Ecto neural progenitor cell (in vitro differentiated cells): Measurements from ENCODE around the gene KRTAP5-11.
"Not testable (repeated sequence)": the region's sequence is repeated elsewhere in the genome, so short reads cannot be mapped to it uniquely, and the experiment has no call there.

Experiments used
- DNase-seq: peaks from one replicate; pipeline ENCODE4 v3.0.0-alpha.2; 2018; ENCODE audit warnings: low spot score

Gene KRTAP5-11, protein sequence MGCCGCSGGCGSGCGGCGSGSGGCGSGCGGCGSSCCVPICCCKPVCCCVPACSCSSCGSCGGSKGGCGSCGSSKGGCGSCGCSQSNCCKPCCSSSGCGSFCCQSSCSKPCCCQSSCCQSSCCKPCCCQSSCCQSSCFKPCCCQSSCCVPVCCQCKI

DNA sequence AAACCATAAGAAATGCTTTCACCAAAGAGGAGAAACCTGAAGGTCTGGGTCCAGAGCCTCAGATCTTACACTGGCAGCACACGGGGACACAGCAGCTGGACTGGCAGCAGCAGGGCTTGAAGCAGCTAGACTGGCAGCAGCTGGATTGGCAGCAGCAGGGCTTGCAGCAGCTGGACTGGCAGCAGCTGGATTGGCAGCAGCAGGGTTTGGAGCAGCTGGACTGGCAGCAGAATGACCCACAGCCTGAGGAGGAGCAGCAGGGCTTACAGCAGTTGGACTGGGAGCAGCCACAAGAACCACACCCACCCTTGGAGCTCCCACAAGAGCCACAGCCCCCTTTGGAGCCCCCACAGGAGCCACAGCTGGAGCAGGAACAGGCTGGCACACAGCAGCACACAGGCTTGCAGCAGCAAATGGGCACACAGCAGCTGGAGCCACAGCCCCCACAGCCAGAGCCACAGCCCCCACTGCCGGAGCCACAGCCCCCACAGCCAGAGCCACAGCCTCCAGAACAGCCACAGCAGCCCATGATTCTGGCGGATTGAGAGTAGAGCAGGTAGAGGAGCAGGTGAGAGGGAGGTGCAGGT, at the start of gene KRTAP5-11:
Gene KRTAP5-11, minus strand, starts transcription at position 567 of the 587 bp plus-strand sequence. Its CDS starts 38 bp downstream, at position 529.
- DNase-seq: no peak

DNA sequence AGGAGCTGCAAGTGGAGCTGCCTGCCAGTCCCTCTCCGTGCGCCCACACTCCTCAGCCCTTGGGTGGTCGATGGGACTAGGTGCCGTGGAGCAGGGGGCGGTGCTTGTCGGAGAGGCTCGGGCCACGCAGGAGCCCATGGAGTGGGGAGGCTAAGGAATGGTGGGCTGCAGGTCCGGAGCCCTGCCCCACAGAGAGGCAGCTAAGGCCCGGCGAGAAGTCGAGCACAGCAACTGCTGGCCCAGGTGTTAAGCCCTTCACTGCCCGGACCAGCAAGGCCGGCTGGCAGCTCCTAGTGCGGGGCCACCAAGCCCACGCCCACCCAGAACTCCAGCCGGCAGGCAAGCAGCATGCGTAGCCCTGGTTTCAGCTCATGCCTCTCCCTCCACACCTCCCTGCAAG, 48.9 kb upstream of the KRTAP5-11 start:
- DNase-seq: not testable (repeated sequence)

DNA sequence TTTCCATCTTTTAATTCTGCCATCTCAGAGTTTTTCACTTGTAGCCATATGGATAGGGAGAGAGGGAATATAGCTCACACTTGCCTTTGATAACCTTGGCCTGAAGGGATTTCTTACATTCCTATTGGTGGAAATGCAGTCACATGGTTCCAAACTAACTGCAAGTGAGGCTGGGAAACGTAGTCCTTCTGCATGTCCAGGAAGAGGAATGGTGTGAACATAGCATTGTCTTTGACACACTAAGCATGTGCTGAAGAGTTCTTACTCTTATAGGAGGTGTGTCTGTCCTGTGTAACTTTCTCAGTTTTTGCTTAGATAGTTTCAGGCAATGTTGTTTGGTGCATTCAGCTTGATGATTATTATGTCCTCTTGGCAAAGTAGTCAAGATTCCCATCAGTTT, 47.4 kb upstream of the KRTAP5-11 start:
- DNase-seq: not testable (repeated sequence)

DNA sequence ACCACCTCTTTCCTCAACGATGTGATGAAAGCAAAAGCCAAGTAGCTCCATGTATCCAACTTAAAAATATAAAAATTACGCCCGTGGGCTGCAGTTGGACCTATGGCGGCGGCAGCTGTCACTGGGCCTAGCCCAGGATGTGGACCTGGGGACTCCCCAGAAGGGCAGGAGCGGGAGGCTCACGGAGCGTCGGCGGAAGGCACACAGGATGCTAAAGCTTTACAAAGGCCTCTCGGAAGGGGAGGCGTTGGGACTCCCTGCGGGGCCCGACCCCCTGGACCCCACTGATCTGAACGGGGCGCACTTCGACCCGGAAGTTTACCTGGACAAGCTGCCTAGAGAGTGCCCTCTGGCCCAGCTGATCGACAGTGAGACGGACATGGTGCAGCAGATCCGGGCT, 46.3 kb upstream of the KRTAP5-11 start:
- DNase-seq: not testable (repeated sequence)

DNA sequence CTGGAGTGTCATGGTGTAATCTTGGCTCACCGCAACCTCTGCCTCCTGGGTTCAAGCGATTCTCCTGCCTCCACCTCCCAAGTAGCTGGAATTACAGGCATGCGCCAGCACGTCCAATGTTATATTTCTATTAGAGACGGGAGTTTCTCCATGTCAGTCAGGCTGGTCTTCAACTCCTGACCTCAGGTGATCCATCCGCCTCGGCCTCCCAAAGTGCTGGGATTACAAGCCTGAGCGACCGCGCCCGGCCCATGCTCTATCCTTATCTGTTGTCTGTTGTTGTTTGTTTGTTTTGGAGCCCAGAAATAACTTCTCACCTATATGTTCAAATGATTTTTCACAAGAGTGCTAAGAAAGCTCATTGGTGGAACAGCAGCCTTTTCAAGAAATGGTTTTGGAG, 40.6 kb upstream of the KRTAP5-11 start:
- not testable (repeated sequence) for DNase-seq

DNA sequence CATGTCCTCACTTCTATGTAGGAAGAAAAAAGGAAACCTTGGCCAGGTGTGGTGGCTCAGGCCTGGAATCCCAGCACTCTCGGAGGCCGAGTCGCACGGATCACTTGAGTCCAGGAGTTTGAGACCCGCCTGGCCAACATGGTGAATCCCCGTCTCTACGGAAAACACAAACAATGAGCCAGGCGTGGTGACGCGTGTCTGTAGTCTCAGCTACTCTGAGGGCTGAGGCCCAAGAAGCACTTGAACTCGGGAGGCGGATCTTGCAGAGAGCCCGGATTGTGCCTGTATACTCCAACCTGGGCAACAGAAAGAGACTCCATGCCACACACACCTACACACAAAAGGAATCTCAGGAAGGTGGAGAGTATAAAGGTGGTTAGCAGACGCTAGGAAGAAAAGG, 39.9 kb upstream of the KRTAP5-11 start:
- DNase-seq: not testable (repeated sequence)

DNA sequence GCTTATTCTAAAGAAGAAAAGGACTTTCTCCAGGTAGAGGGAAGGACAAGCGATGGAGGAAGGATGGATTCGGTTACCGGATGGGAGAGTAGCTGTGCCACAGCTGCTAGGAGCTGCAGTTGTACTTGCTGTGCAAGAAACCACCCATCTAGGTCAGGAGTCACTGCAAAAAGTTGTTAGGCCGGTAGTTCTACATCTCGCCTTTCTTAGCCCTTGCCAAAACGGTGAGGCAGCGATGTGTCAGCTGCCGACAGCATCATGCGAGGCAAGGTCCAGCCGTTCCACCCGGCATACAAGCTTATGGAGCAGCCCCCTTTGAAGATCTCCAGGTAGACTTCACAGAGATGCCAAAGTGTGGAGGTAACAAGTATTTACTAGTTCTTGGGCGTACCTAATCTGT, 32.3 kb upstream of the KRTAP5-11 start:
- not testable (repeated sequence) for DNase-seq

DNA sequence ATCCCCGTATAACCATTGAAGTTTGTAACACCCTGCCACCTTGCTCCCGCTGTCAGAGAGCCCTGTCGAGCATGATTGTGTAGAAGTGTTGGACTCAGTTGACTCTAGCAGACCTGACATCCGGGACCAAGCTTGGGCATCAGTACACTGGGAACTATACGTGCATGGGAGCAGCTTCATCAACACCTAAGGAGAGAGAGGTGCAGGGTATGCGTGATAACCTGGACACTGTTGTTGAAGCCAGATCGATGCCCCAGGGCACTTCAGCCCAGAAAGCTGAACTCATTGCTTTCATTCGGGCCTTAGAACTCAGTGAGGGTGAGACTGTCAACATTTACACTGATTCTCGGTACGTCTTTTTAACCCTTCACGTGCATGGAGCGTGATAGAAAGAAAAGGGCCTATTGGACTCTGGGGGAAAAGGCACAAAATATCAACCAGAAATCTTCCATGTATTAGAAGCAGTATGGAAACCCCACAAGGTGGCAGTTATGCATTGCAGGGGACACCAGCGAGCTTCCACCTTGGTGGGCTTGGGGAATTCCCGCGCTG, 31.8 kb upstream of the KRTAP5-11 start:
- not testable (repeated sequence) for DNase-seq

DNA sequence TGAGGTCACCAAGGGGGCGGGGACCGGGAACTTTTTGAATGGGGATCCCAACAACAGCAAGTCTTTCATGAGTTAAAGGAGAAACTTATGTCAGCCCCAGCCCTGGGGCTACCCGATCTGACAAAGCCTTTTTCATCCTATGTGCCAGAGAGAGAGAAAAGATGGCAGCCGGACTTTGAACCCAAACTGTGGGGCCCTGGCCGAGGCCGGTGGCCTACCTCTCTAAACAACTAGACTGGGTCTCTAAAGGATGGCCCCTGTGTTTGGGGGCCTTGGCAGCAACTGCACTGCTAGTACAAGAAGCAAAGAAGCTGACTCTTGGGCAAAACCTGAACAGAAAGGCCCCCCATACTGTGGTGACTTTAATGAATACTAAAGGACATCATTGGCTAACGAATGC, 31.3 kb upstream of the KRTAP5-11 start:
- not testable (repeated sequence) for DNase-seq

DNA sequence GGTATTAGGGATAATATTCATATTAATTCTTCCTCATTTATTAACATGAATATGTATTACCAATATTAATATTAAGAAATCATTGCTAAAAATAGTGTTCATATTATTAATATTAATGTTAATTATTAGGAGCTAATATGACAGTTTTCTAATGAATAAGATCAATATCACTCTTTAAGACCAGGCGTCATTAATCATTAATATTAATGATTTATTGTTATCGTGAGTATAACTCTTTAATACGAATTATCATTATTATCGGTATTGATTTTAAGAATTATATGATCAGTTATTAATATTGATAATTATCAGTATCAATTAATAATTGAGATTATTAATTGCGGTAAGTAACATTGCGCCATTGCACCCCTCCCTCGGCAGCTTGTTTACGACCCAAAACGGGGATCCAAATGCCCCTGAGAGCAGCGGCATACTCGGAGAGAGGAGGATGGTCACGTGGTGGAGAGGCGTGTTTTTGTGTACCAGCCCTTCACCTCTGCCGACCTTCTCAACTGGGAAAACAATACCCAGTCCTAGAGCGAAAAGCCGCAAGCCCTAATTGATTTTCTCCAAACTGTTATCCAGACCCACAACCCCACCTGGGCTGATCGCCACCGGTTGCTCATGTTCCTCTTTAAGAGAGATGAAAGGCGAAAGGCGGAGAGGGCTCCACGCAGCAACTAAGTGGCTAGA, 28.7 kb upstream of the KRTAP5-11 start:
- not testable (repeated sequence) for DNase-seq

DNA sequence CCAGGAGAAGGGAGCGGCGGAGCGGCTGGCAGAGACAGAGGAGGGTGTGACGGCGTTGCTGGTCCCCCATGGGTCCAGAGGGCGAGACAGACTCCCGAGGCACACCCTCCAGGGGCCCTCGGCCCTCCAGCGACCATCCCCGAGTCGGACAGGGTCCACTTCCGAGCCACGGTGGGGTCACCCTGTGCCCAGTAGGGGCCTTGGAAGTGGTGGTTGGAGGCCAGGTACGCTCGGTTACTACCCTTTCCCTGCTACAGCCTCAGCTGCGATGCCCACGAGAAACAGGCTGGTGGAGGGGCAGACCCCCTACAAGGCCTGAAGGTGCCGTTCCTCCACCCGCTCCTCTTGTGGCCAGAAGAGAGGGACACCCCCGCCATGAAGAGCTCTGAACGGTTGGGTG, 25.6 kb upstream of the KRTAP5-11 start:
- DNase-seq: not testable (repeated sequence)

DNA sequence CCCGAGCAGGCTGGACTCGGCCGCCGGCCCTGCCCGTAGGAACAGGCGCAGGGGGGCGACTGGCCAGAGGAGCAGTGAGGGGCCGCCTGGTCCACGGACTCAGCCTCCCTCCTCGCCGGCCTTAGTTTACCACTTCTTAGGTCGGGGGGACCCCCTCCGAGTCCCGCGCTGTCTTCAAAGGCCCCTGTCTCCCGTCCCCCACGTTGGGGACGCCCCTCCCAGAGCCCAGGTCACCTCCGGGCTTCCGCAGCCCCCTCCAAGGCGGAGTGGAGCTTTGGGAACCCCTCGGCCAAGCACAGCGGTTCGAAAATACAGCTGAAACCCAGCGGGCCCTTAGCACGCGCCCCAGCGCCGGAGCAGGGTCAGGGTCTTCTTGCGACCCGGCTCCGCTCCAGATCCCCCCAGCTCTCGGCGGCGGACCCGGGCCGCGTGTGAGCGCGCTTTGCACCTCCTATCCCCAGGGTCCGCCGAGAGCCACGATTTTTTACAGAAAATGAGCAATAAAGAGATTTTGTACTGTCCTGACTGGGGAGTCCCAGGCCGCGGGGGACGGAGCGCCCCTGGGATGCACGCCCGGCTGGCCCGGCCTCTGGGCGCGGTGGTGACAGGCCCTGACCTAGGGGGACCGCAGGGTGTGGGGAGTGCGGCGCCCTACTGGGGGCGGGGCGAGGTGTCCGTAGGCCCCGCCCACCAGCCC, 25.0 kb upstream of the KRTAP5-11 start:
- peak; percentile 56 for DNase-seq

DNA sequence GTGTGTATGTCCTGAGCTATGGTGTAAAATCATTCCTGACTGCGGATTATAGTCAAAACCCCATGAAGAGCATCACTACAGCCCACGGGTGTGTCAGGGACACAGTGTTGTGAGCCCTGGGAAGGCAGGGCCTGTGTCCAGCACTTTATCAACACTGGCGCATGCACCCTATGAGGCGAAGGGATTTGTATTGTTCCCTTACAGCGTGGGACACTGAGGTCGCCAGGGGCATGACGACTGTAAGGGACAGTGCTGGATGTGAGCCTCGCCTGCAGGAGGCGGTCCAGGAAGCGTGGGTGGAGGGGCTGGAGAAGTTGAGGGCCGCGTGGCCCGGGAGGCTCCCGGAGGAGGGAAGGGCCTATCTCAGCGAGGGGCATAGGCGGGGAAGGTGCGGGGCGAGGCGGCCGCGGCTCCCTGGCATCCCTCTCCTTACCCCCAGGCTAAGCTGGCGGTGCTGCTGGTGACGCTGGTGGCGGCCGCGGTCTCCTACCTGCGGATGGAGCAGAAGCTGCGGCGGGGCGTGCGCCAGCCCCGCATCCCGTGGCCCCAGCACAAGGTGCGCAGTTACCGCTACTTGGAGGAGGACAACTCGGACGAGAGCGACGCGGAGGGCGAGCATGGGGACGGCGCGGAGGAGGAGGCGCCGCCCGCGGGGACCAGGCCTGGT, 24.3 kb upstream of the KRTAP5-11 start:
- DNase-seq: not testable (repeated sequence)

DNA sequence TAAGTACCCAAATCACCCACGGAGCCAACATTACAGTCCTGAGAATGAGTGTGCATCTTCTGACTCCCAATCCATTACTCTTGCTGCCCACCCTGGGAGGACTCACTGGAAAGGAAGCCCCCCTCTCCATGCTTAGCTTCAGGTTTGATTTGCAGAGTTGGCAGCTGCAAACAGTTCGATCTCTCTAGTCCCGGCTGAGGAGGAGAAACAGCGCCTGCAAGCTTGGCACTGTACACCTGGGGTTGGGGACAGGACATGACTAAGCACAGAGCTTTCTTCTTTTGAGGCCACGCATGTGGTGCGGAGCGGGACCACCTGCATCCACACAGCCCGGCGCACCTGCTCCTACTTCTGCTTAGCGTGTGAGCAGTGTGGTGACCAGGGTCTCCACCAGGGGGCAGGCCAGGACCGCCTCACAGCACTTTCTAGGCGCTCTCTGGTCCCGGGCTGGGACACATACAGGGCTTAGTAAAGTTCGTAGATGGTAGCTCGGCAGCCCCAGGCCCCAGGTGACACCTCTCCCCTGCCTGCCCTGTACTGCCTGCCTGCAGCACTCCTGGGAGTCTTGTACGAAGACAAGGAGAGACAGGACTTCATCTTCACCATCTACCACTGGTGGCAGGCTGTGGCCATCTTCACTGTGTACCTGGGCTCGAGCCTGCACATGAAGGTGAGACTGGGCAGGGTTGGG, 22.3 kb upstream of the KRTAP5-11 start:
- DNase-seq: not testable (repeated sequence)

DNA sequence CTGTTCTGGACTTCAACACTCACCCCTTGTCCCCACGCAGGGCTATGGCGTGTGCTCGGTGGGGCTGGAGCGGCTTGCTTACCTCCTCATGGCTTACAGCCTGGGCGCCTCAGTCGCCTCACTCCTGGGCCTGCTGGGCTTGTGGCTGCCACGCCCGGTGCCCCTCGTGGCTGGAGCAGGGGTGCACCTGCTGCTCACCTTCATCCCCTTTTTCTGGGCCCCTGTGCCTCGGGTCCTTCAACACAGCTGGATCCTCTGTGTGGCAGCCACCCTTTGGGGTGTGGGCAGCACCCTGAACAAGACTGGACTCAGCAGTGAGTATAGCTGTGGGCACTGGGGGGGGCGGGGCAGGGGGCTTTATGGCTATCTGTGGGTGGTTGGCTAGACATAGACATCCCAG, 20.5 kb upstream of the KRTAP5-11 start:
- not testable (repeated sequence) for DNase-seq

DNA sequence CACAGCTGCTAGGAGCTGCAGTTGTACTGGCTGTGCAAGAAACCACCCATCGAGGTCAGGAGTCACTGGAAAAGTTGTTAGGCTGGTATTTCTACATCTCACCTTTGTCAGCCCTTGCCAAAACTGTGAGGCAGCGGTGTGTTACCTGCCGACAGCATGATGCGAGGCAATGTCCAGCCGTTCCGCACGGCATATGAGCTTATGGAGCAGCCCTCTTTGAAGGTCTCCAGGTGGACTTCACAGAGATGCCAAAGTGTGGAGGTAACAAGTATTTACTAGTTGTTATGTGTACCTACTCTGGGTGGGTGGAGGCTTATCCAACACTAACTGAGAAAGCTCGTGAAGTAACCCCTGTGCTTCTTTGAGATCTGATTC, 6.9 kb upstream of the KRTAP5-11 start:
- DNase-seq: not testable (repeated sequence)

DNA sequence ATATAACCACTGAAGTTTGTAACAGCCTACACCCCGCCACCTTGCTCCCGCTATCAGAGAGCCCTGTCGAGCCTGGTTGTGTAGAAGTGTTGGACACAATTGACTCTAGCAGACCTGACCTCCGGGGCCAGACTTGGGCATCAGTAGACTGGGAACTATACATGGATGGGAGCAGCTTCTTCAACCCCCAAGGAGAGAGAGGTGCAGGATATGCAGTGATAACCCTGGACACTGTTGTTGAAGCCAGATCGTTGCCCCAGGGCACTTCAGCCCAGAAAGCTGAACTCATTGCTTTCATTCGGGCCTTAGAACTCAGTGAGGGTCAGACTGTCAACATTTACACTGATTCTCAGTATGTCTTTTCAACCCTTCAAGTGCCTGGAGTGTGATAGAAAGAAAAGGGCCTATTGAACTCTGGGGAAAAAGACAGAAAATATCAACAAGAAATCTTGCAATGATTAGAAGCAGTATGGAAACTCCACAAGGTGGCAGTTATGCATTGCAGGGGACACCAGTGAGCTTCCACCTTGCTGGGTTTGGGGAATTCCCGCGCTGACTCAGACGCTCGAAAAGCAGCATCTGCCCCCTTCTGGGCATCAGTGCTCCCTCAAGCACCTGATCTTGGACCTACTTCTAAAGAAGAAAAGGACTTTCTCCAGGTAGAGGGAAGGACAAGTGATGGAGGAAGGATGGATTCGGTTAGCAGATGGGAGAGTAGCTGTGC, 6.3 kb upstream of the KRTAP5-11 start:
- DNase-seq: peak; percentile 37

DNA sequence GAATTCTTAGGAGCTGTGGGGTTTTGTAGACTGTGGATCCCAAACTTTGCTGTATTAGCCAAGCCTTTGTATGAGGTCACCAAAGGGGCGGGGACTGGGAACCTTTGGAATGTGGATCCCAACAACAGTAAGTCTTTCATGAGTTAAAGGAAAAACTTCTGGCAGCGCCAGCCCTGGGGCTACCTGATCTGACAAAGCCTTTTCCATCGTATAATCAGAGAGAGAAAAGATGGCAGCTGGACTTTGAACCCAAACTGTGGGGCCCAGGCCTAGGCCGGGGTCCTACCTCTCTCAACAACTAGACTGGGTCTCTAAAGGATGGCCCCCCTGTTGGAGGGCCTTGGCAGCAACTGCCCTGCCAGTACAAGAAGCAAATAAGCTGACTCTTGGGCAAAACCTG, 5.6 kb upstream of the KRTAP5-11 start:
- DNase-seq: peak; percentile 50

DNA sequence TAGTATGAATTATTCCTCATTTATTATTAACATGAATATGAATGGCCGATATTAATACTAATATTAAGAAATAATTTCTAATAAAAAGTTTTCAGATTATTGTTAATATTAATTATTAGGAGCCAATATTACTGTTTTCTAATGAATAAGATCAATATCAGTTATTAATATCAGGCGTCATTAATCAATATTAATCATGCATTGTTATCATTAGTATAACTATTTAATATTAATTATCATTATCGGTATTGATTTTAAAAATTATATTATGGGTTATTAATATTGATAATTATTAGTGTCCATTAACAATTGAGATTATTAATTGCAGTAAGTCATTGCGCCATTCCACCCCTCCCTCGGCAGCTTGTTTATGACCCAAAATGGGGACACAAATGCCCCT, 3.0 kb upstream of the KRTAP5-11 start:
- DNase-seq: not testable (repeated sequence)

DNA sequence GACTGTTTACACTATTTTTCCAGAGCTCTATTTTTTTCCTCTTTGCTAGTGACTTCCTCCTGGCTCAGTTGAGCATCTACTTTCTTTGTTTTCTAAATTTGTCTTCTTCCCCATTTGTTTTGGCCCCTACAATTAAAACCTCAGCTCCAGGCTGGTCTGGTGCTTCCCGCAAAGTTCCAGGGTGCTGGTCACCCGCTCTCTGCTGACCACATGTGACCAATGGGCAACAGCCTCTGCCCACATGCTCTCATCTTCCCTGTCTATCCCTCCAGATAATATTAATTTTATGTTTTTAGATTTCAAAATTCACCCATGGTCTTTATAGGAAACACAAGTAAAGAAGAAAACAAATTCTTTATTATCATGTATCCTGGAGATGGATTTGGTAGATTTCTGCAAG, 294 bp upstream of the KRTAP5-11 start:
- DNase-seq: not testable (repeated sequence)

DNA sequence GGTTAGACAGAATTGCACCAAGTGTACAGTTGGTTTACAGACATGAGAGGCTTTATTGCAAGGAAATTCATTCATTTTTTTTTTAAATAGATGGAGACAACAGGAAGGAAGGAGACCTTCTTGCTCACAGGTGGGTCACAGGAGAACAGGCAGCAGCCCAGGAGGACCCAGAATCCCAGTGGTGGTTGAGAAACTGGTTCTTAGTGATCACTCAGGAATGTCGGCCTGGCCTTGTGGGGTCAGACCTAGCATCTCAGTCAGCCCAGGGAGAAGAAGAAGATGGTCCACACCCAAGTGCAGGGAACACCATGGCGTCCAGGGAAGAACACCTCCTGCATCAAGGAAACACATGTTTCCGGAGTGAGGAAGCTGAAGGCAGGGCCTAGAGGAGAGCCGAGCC, 849 bp downstream of the KRTAP5-11 start:
- DNase-seq: no peak
